Endometrial microvascular endothelial cells (primary cell): Measurements from ENCODE around the gene FAM124A. TPM values are rescaled to one million over a fixed set of nuclear protein-coding genes. Genes with fewer than 3 reads are reported as not detected.

Experiments used
- in situ Hi-C: cut with HindIII; loops from 2 replicates; pipeline ENCODE4 v1.10.0; 2017; ENCODE audit warnings: low sequenced_read_pairs, low pct_unique_long_range_greater_than_20kb; ENCODE audit errors: inconsistent ontology term
- total RNA-seq: library from RNA; depleted of rRNA; stranded (reverse); fragments of >200 nt; gene quantifications from one replicate; pipeline ENCODE4 v1.2.3, GENCODE V29; 2015; ENCODE audit errors: inconsistent ontology term

The FAM124A gene
- total RNA-seq, 1 donor from 2014 or later = 16.4 TPM

GRCh38 chr13:51236491-51236792 lies 14.2 kb downstream of the FAM124A start:
- in situ Hi-C loops = no loop called here

- in situ Hi-C loops = no loop called here
Observed at GRCh38 chr13:51237386-51237785, 15.2 kb downstream of the FAM124A start.

- in situ Hi-C loops = no loop called here
Observed at GRCh38 chr13:51237887-51238286, 15.7 kb downstream of the FAM124A start.

DNA sequence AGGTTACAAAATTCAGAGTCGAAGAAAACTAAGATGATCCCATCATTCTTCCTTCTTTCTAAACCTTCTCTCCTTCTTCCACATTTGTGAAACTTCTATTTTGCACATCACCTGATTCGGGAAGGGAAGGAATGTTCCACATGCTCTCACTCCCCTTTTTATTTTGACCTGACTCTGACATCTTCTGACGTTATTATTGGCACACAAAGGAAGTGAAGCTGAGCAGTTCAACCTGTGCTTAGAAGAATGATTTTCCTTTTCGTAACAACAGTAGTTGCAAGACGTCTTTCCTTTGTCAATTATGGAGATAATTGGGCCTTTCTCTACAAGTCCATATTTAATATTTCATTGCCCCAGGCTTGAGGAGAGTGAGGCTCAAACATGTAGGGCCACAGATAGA lies 18.0 kb downstream of the FAM124A start:
- in situ Hi-C loops = no loop called here

- in situ Hi-C loops = no loop called here
Observed at GRCh38 chr13:51240958-51241357, 18.8 kb downstream of the FAM124A start.

- in situ Hi-C loops = no loop called here
Observed at GRCh38 chr13:51241720-51242119, 19.5 kb downstream of the FAM124A start.

DNA sequence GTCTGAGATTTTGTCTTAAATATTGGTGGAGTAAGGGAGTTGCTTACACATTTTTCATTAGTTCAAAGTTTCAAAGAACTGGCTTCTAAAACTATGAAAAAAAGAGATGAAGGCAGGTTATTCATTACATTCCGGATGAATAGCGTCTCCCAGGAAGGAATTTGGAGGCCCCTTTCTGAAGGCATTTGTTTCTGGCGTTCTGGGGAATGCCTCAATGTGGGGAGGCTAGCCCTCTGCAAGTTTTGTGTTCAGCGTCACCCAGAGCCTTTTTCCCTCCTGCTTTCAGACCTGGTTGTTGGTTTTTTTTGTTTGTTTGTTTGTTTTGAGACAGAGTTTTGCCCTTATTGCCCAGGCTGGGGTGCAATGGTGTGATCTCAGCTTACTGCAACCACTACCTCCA lies 21.0 kb downstream of the FAM124A start:
- in situ Hi-C loops = no loop called here

DNA sequence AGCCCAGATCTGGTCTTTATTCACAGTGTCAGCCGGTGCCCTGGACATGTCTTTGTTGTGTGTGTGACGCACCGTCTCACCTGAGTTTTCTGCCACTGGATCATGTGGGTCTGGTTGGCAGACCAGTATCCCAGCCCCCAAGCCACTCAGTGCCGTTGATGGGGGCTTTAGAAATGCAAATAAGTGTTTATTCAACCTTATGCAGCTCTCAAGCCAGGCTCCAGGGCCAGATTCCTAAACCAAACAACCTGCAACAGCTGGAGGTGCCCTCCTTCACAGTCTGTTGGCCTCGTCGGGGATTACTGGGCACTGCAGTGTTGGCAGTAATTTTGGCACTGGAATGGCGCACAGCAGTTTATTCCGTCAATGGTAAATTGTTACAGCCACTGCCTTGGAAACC lies 21.6 kb downstream of the FAM124A start:
- in situ Hi-C loops = no loop called here

- in situ Hi-C loops = no loop called here
Observed at GRCh38 chr13:51244637-51245405, 22.6 kb downstream of the FAM124A start.

DNA sequence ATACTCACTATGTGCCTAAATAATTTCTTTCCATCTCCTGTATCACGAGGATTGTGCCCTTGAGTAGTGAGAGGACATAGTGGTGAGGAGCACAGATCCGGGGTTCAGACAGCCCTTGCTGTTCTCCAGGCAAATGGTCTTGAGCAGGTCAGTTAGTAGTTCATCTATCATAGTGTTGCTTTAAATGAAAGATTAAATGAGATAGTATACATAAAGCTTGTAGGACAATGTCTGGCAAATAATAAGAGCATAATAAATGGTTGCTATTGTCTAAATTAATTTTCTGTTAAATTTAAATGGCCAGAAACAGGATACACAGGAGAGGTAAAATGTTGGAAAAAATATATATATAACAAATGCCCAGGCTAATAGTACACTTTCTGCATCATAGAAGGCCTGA lies 23.4 kb downstream of the FAM124A start:
- in situ Hi-C loops = no loop called here

DNA sequence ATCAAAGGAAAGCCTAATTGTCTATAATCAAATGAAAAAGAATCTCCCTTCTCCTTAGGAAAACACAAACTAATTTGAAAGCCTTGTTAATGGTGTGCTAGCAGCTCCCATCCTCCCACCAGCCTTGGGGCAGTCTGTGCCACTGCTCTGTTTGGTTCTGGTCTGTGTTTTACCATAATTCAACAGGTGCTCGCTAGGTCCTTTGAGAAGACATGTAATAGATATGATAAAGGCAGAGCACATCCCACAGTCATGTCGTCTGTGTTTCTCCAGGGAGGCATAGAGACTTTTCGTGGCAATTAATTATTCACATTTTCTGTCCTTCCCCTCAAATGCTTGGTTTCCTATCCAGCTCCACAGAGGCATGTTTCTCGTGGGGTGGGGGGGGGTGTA lies 23.8 kb downstream of the FAM124A start:
- in situ Hi-C loops = no loop called here

GRCh38 chr13:51246418-51247277 lies 24.4 kb downstream of the FAM124A start:
- in situ Hi-C loops = no loop called here

DNA sequence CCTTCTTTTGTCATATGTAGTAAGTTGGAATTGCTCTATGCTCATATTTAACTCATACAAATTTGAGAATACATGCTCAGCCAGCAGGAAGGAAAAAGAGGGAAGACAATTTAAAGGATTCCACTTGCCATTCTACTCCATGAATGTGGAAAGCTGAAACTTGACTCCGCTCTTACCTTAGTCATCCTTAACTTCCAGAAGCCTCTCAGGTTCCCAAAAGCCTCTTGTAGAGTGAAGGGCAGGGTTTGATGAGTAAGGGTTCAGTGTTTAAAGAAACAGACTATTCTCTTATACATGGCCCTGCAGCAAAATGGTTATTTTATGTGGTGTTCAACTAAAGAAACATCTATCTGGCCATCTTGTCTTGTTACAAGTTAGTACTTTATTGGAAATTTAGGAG lies 27.1 kb downstream of the FAM124A start:
- in situ Hi-C loops = no loop called here

- in situ Hi-C loops = no loop called here
Observed at GRCh38 chr13:51249770-51250741, 27.9 kb downstream of the FAM124A start.

- in situ Hi-C loops = no loop called here
Observed at GRCh38 chr13:51251480-51251879, 29.3 kb downstream of the FAM124A start.

- in situ Hi-C loops = no loop called here
Observed at GRCh38 chr13:51252954-51253532, 30.8 kb downstream of the FAM124A start.

DNA sequence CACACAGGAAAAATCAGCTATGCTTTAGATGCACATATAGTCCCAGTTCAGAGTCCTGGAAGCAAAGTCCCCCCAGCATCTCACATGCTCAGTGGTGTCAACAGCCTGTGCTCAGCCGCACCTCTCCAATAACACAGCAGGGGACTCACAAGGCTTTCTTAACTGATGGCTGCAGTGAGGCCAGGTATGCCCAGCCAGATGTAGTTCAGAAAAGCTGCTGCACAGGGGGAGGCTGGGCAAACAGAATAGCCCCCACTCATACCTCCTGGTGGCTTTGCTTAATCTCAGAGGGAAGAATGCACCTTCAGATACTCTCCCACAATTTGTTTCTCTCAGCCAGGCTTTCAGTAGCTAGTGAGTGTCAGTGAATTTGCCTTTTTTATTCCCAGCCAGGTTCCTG lies 33.4 kb downstream of the FAM124A start:
- in situ Hi-C loops = no loop called here

- in situ Hi-C loops = no loop called here
Observed at GRCh38 chr13:51257187-51257586, 35.0 kb downstream of the FAM124A start.
